ENCODE results near the gene LAMP2.

DNA sequence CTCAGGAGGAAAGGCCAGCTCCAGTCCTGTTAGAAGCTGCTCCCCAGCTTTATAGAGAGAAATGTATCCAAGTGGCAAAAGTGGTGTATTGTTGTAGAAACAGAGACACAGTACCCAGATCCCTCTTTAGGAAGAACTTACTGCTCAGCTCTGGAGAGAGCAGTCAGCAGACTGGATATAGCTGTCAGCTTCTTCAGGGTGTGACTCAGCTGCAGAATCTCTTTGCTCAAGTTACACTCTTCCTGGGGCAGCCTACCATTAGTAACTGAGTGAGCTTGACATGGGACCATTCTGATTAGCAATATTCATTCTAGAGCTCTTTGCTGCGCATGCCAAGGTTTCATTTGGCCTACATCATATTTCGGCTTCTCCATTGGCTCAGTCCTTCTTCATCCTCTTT, 66.7 kb downstream of the LAMP2 start:
- TF ChIP-seq ARNT (IDR thresholded peaks at IDR 0.05) (no peak), FOXM1 (IDR thresholded peaks at IDR 0.05; ENCODE audit: borderline replicate concordance) (no peak), BHLHE40 (IDR thresholded peaks at IDR 0.05; ENCODE audit: borderline replicate concordance) (no peak)
